GM13977 (cell line): Measurements from ENCODE around the gene ADA.
A peak's percentile ranks its signal among the peaks of the same experiment; 100 is the strongest.

ENCODE experiments used
- DNase-seq: peaks from one replicate; pipeline ENCODE4 v3.0.0; 2012; ENCODE audit warnings: low spot score
- in situ Hi-C: fragments of 300-500 bp; cut with MboI; formaldehyde crosslinking; loops from one replicate; pipeline ENCODE4 v1.12.0; 2022; ENCODE audit warnings: low sequenced_read_pairs, low pct_unique_long_range_greater_than_20kb, mixed read lengths, inconsistent platforms; ENCODE audit not compliant: unreplicated experiment
- TF ChIP-seq, protein P1 (sequence below): IDR thresholded peaks from 2 replicates; pipeline ENCODE4 v1.5.1; 2012; ENCODE audit warnings: mild to moderate bottlenecking, control low read depth; ENCODE audit not compliant: insufficient read depth; ENCODE audit errors: extremely low read depth, missing control alignments

The ADA gene

DNA sequence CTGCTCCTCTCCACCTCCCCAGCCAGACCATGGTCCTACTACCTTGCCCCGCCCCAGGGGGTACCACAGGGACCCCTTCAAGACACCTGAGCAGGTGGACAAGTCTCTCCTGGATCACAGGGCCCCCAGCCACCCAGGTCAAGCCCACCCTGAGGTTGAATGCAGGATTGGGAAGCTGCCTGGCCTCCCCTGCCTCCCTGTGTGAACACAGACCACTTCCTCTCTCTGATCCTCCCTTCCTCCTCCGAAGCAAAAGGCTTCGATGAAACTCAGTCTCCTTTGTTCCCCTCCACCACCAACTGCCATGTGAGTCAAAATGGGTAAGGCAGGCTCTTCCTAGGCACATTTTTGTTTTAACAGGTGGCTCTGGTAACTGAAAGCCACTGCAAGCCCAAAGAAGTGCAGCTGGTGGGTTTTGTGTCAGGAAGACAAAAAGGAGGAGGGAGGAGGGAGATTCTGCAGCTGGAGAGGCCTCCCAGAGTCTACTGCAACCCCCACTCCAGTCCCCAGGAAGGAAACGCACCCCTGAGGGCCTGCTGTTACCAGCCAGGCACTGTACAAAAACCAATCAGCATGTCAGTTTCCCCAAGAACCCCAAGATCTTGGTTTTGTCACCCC lies 5.4 kb downstream of the ADA start:
- TF ChIP-seq, protein P1, sequence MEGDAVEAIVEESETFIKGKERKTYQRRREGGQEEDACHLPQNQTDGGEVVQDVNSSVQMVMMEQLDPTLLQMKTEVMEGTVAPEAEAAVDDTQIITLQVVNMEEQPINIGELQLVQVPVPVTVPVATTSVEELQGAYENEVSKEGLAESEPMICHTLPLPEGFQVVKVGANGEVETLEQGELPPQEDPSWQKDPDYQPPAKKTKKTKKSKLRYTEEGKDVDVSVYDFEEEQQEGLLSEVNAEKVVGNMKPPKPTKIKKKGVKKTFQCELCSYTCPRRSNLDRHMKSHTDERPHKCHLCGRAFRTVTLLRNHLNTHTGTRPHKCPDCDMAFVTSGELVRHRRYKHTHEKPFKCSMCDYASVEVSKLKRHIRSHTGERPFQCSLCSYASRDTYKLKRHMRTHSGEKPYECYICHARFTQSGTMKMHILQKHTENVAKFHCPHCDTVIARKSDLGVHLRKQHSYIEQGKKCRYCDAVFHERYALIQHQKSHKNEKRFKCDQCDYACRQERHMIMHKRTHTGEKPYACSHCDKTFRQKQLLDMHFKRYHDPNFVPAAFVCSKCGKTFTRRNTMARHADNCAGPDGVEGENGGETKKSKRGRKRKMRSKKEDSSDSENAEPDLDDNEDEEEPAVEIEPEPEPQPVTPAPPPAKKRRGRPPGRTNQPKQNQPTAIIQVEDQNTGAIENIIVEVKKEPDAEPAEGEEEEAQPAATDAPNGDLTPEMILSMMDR = no peak
- DNase-seq = no peak
- in situ Hi-C loops = no loop called here

DNA sequence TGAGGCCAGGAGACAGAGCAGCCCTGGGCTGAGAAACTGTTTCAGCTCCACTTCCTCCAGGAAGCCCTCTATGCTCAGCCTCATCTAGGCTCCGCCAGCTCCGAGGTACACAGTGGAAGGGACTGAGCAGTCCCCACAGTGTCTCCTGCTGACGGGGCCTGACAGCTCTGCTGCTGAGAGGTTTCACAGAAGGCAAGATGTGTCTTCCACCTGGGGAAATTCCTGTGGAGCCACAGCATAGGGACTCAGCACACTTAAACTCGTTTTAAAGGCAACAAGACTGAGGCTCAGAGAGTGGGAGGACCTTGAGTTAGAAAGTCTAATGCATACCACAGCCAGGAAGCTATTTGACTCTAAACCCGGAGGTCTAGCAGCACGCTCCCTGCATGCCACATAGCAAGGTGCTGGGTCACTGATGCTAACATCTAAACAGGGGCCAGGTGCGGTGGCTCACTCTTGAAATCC lies 6.8 kb downstream of the ADA start:
- in situ Hi-C loops = no loop called here
- TF ChIP-seq, protein P1 = peak; percentile 6
- DNase-seq = no peak

DNA sequence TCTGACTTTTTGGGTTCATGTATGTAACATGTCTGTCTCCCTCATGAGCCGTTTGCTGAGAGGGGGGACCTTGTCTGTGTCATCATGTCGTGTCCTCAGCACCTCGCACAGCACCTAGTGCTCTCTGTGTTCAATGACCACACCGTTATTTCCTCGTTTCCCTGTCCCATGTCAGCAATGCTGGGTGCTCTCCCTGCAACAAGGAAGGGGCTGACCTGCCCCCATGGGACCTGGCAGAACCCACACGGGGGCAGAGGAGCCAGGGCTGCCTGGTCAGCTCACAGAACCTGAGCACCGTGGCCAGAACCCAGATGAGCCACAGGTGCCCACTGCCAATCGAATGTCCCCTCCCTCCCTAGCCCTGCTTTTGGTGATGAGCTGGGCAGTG lies 7.3 kb downstream of the ADA start:
- TF ChIP-seq, protein P1 = no peak
- in situ Hi-C loops = no loop called here
- no peak for DNase-seq

DNA sequence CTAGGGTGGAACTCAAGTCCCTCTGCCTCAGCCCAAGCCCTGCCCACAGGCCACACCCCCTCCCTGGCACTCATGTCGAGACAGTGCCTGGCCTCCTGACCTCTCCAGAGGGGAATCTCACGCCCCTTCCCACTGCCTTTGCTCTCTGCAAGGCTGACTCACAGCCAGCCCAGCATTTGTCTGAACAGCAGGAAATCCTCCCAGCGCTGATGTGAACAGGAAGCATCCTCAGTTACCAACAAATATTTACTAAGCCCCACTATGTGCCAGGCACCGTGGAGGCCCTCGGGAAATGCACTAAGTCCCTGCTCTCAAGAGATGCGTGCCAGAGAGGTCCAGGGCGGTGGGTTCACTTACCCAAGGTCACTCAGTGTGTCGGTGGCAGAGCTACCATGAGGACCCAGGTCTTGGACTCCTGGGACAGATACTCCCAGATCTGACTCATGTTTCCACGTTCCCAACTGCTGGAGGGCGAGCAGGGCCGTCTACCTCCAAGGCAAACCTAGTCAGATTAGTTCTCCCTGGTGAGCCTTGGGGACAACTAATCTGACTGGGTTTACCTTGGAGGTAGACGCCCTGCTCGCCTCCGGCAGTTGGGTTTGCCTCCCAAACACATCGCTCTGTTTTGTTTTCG lies 7.8 kb downstream of the ADA start:
- TF ChIP-seq, protein P1 = no peak
- no peak for DNase-seq
- in situ Hi-C loops = no loop called here

DNA sequence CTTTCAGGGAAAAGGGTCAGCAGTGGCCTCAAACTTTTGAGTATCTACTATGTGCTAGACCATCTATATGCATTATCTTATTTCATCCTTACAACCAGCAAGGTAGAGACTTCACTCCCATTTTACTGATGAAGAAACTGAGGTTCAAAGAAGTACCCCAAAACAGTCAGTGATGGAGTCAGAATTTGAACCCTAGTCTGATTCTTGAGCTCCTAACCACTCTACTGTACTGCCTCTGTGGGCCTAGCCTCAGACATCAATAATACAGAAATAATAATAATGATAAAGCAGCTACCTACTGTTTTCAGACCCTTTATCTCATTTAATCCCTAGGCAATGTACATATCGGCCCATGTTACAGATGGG lies 8.4 kb downstream of the ADA start:
- in situ Hi-C loops = no loop called here
- TF ChIP-seq, protein P1 = no peak
- DNase-seq = no peak

DNA sequence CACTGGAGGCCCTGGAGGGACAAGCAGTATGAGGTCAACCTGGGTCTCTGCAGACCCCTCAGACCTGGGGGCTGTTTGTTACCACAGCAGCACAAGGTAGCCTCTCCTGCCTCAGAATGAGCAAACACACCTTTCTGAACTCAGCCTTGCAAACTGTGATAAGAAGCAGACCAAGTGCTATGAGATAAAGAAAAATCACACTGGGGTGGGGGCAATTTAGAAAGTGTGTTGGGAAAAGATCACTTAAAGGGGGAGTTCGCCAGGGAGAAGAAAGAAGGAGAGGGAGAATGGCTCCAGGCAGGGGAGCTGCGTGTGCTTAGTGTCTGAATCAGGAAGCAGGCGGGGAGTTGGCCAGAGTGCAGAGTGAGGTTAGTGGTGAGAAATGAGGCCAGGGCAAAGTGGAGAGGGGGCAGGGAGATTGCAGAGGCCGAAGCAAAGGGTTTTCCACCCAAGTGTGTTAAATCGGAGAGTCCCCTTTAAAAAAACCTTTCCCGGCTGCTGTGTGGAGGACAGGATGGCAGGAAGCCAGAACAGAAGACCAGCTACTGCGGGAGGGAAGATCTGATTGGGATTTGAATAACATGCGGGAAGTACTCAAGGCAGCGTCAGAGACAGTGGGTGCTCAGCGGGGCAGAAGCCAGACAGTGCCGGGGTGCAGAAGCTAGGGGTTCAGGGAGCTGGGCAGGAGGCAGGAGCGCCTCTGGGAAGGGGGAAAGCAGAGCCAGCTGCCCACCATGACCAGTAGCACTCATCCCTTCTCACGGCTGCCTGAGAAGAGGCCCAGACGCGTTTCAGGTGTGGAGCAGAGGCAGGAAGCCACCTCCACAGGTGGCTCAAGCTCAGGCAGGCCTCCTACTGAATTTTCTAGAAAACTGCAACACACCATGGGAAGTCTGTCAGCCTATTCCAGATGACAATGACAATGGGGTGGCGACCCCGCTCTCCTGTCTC lies 9.0 kb downstream of the ADA start:
- in situ Hi-C loops = no loop called here
- peak; percentile 64 for DNase-seq
- TF ChIP-seq, protein P1 = peak; percentile 33
